Prostate gland (tissue), 2 donors: ENCODE measurements around the gene CLMP. TPM values are rescaled to one million over a fixed set of nuclear protein-coding genes. Genes with fewer than 3 reads are reported as not detected.

Source experiments
- DNase-seq: peaks from one replicate; pipeline ENCODE4 v3.0.0-alpha.2; 2019; ENCODE audit warnings: low spot score
- H3K27ac ChIP-seq, 2 donors: fragments of 200-600 bp; sonication (generic); 2 replicates each; pipeline ENCODE4 v1.5.1; 2017 to 2019
- H3K27me3 ChIP-seq: fragments of 200-600 bp; sonication (generic); replicated peaks from 2 replicates; pipeline ENCODE4 v1.5.1; 2019; ENCODE audit not compliant: insufficient read depth
- H3K36me3 ChIP-seq, 2 donors: fragments of 200-600 bp; sonication (generic); 1 replicate in 1 of 2; 2 replicates in 1 of 2; pipeline versions ENCODE4 v1.5.1 to v1.8.1; 2017 to 2019
- H3K4me1 ChIP-seq: fragments of 200-600 bp; sonication (generic); replicated peaks from 2 replicates; pipeline ENCODE4 v1.5.1; 2019
- H3K4me3 ChIP-seq, 2 donors: fragments of 200-600 bp; sonication (generic); 2 replicates each; pipeline ENCODE4 v1.5.1; 2017 to 2019
- H3K9me3 ChIP-seq: fragments of 200-600 bp; sonication (generic); 2 replicates; pipeline ENCODE4 v1.5.1; 2017
- CTCF ChIP-seq, 4 experiments: fragments of 200-600 bp in 2 of 4; fragments of 450-650 bp in 2 of 4; sonication (generic) in 2 of 4; IDR thresholded peaks; 1 replicate in 3 of 4; 2 replicates in 1 of 4; pipeline ENCODE4 v1.5.1; 2016 to 2019; ENCODE audit warnings: antibody characterized with exemption in 4 of 4, mild to moderate bottlenecking in 2 of 4, moderate library complexity in 2 of 4
- POLR2A ChIP-seq: fragments of 450-650 bp; IDR thresholded peaks from one replicate; pipeline ENCODE4 v1.6.1; 2016; ENCODE audit warnings: antibody characterized with exemption, mild to moderate bottlenecking
- POLR2AphosphoS5 ChIP-seq: sonication (generic); formaldehyde crosslinking; IDR thresholded peaks from one replicate; pipeline ENCODE4 v1.6.1; 2017; ENCODE audit warnings: antibody characterized with exemption
- WGBS: methylation state at CpG from one replicate; pipeline ENCODE4 v1.1.5; 2018; 5-methylcytosine and 5-hydroxymethylcytosine counted together
- intact Hi-C: fragments of 100-400 bp; cut with DNase I; formaldehyde crosslinking; loops from one replicate; pipeline ENCODE4 v1.14.2; 2022
- total RNA-seq, 2 donors: library from RNA; depleted of rRNA; stranded (reverse); fragments of >200 nt; gene quantifications; one replicate each; pipeline ENCODE4 v1.1.0, GENCODE V29; 2016

CLMP gene
- total RNA-seq, 2 donors from 2014 or later: 5.0 to 10.7 TPM

- intact Hi-C loops: no loop called here
- H3K27me3 ChIP-seq: no peaks in the 10 kb centered on the region
- no peaks in the 10 kb centered on the region for H3K9me3 ChIP-seq
- H3K4me1 ChIP-seq: no peaks in the 10 kb centered on the region
- DNase-seq: no peak
- H3K4me3 ChIP-seq: no peak overlapping the region
- H3K27ac ChIP-seq: no peak overlapping the region
- no peaks in the 10 kb centered on the region for H3K36me3 ChIP-seq
- TF ChIP-seq POLR2A: no peak
- TF ChIP-seq CTCF (IDR thresholded peaks at IDR 0.05): no peak
- TF ChIP-seq POLR2AphosphoS5: no peak
- 22% methylated on average over 3 of the region's 3 CpGs for WGBS
Measured at GRCh38 chr11:123217897-123218296, 22.8 kb upstream of the CLMP start.

- Histone ChIP-seq H3K4me1 (no peaks in the 10 kb centered on the region), H3K27ac (no peak overlapping the region), H3K36me3 (no peaks in the 10 kb centered on the region), H3K4me3 (no peak overlapping the region), H3K9me3 (no peaks in the 10 kb centered on the region), H3K27me3 (no peaks in the 10 kb centered on the region)
- intact Hi-C loops: no loop called here
- no peak for DNase-seq
- TF ChIP-seq CTCF (IDR thresholded peaks at IDR 0.05) (no peak), POLR2AphosphoS5 (no peak), POLR2A (no peak)
- 95% methylated on average over 12 of the region's 12 CpGs for WGBS
Measured at GRCh38 chr11:123216249-123216648, 21.2 kb upstream of the CLMP start.

- Histone ChIP-seq H3K27me3 (no peaks in the 10 kb centered on the region), H3K36me3 (no peaks in the 10 kb centered on the region), H3K27ac (no peak overlapping the region), H3K9me3 (no peaks in the 10 kb centered on the region), H3K4me3 (no peak overlapping the region), H3K4me1 (no peaks in the 10 kb centered on the region)
- no peak for DNase-seq
- WGBS: 100% methylated on average over 1 of the region's 1 CpG
- no peak for TF ChIP-seq POLR2AphosphoS5
- TF ChIP-seq POLR2A: no peak
- TF ChIP-seq CTCF (IDR thresholded peaks at IDR 0.05): no peak
- intact Hi-C loops: no loop called here
Measured at GRCh38 chr11:123214940-123215339, 19.9 kb upstream of the CLMP start.

GRCh38 chr11:123214396-123214795 lies 19.3 kb upstream of the CLMP start:
- Histone ChIP-seq H3K27me3 (no peaks in the 10 kb centered on the region), H3K9me3 (no peaks in the 10 kb centered on the region), H3K4me1 (no peaks in the 10 kb centered on the region), H3K36me3 (no peaks in the 10 kb centered on the region), H3K4me3 (no peak overlapping the region), H3K27ac (no peak overlapping the region)
- 48% methylated on average over 4 of the region's 4 CpGs for WGBS
- TF ChIP-seq POLR2AphosphoS5 (no peak), POLR2A (no peak), CTCF (IDR thresholded peaks at IDR 0.05) (no peak)
- DNase-seq: no peak
- intact Hi-C loops: no loop called here

GRCh38 chr11:123213307-123213771 lies 18.3 kb upstream of the CLMP start:
- no peaks in the 10 kb centered on the region for H3K4me1 ChIP-seq
- no peak overlapping the region for H3K4me3 ChIP-seq
- no peak overlapping the region for H3K27ac ChIP-seq
- 62% methylated on average over 11 of the region's 11 CpGs for WGBS
- H3K36me3 ChIP-seq: no peaks in the 10 kb centered on the region
- DNase-seq: no peak
- H3K27me3 ChIP-seq: no peaks in the 10 kb centered on the region
- intact Hi-C loops: no loop called here
- no peaks in the 10 kb centered on the region for H3K9me3 ChIP-seq
- TF ChIP-seq CTCF (IDR thresholded peaks at IDR 0.05): no peak
- no peak for TF ChIP-seq POLR2AphosphoS5
- TF ChIP-seq POLR2A: no peak
